CD4-positive, alpha-beta memory T cell (primary cell): ENCODE results near the gene PRKD1. TPM values are rescaled to one million over a fixed set of nuclear protein-coding genes. Genes with fewer than 3 reads are reported as not detected.

ENCODE experiments used
- CTCF ChIA-PET: fragments of 350-600 bp; sonication (Branson Sonifier 250); formaldehyde crosslinking; loops from one replicate; lab custom pipeline; 2021; ENCODE audit warnings: inconsistent platforms; ENCODE audit not compliant: partially characterized antibody; lab: Charles Lee
- POLR2A ChIA-PET: fragments of 350-600 bp; sonication (Branson Sonifier 250); formaldehyde crosslinking; loops from one replicate; lab custom pipeline; 2021; ENCODE audit not compliant: partially characterized antibody; lab: Charles Lee
- DNase-seq, 5 donors: peaks; one replicate each; pipeline versions ENCODE4 v3.0.0 to v3.0.0-alpha.2; 2020 to 2022; ENCODE audit warnings: mixed read lengths in 1 of 5
- H3K27ac ChIP-seq: one replicate; pipeline ENCODE4 v1.7.0; 2013; ENCODE audit warnings: low read depth, low read length
- H3K27me3 ChIP-seq: 2 replicates; pipeline ENCODE4 v1.7.0; 2013; ENCODE audit warnings: mild to moderate bottlenecking, low read length, moderate library complexity; ENCODE audit not compliant: insufficient read depth
- H3K36me3 ChIP-seq: 2 replicates; pipeline ENCODE4 v1.7.0; 2013; ENCODE audit warnings: mild to moderate bottlenecking, low read length, moderate library complexity; ENCODE audit not compliant: insufficient read depth
- H3K4me1 ChIP-seq: 2 replicates; pipeline ENCODE4 v1.7.0; 2013; ENCODE audit warnings: mild to moderate bottlenecking, low read length, moderate library complexity; ENCODE audit not compliant: insufficient read depth
- H3K4me3 ChIP-seq, 2 donors: one replicate each; pipeline ENCODE4 v1.7.0; 2013; ENCODE audit warnings: low read length in 2 of 2, mild to moderate bottlenecking in 1 of 2
- H3K9me3 ChIP-seq, 2 donors: one replicate each; pipeline ENCODE4 v1.7.0; 2013; ENCODE audit warnings: low read length in 2 of 2, control low read depth in 1 of 2; ENCODE audit not compliant: control insufficient read depth in 1 of 2
- H3K27ac Mint-ChIP-seq, 7 donors: one replicate each; pipeline ENCODE4 v1.8.0; 2020 to 2021; ENCODE audit warnings: mixed read lengths in 7 of 7, mild to moderate bottlenecking in 6 of 7, inconsistent platforms in 3 of 7, moderate library complexity in 3 of 7
- H3K27me3 Mint-ChIP-seq, 2 donors: one replicate each; pipeline ENCODE4 v1.8.0; 2020 to 2021; ENCODE audit warnings: mixed read lengths in 2 of 2
- H3K36me3 Mint-ChIP-seq, 2 donors: one replicate each; pipeline ENCODE4 v1.8.0; 2020 to 2021; ENCODE audit warnings: mixed read lengths in 2 of 2, inconsistent platforms in 1 of 2, mild to moderate bottlenecking in 1 of 2
- H3K4me1 Mint-ChIP-seq, 4 donors: one replicate each; pipeline ENCODE4 v1.8.0; 2020 to 2021; ENCODE audit warnings: mixed read lengths in 4 of 4, mild to moderate bottlenecking in 1 of 4
- H3K4me3 Mint-ChIP-seq, 8 donors: one replicate each; pipeline ENCODE4 v1.8.0; 2020 to 2021; ENCODE audit warnings: mixed read lengths in 8 of 8, mild to moderate bottlenecking in 7 of 8, moderate library complexity in 6 of 8, inconsistent platforms in 3 of 8
- H3K9me3 Mint-ChIP-seq, 8 donors: one replicate each; pipeline ENCODE4 v1.8.0; 2020 to 2021; ENCODE audit warnings: mixed read lengths in 8 of 8, mild to moderate bottlenecking in 5 of 8, inconsistent platforms in 3 of 8, moderate library complexity in 1 of 8
- intact Hi-C: fragments of 100-400 bp; cut with micrococcal nuclease; formaldehyde crosslinking; loops from one replicate; pipeline ENCODE4 v1.15.1; 2023
- polyA plus RNA-seq, 2 donors: library from polyadenylated mRNA; unstranded; fragments of 300-500 nt; fragmentation: Illumina TruSeq; gene quantifications; one replicate each; pipeline ENCODE4 v1.2.3, GENCODE V29; 2021
- total RNA-seq, 2 experiments: library from RNA; stranded (reverse); gene quantifications; one replicate each; pipeline ENCODE4 v1.2.3, GENCODE V29; 2021

Gene PRKD1
- total and polyA plus RNA-seq, 4 experiments from 2014 or later, result not detected

GRCh38 chr14:29648045-29648444, 279.6 kb downstream of the PRKD1 start:
- Histone ChIP-seq H3K27ac (no peak overlapping the region), H3K27me3 (no peaks in the 10 kb centered on the region), H3K9me3 (peaks cover 0 to 21% of the 10 kb centered on the region in 2 donors), H3K4me3 (no peak overlapping the region), H3K36me3 (no peaks in the 10 kb centered on the region), H3K4me1 (no peaks in the 10 kb centered on the region)
- ChIA-PET CTCF (interaction anchor here (1.1 kb wide), 1 partner anchor 9 kb away, joined by 3 read pairs; no protein-coding TSS in a partner anchor), POLR2A (no interaction called here)
- Mint-ChIP-seq H3K27ac (no peak overlapping the region), H3K9me3 (peaks cover 0 to 49% (median 32%) of the 10 kb centered on the region in 8 donors), H3K4me1 (no peaks in the 10 kb centered on the region), H3K4me3 (no peak overlapping the region), H3K36me3 (no peaks in the 10 kb centered on the region), H3K27me3 (no peaks in the 10 kb centered on the region)
- intact Hi-C loops, result no loop called here
- no peak for DNase-seq

- CTCF ChIA-PET, result no interaction called here
- H3K9me3 ChIP-seq, result peaks cover 0 to 16% of the 10 kb centered on the region in 2 donors
- Mint-ChIP-seq H3K36me3 (no peaks in the 10 kb centered on the region), H3K27me3 (no peaks in the 10 kb centered on the region), H3K4me1 (no peaks in the 10 kb centered on the region), H3K9me3 (peaks cover 0 to 39% (median 31%) of the 10 kb centered on the region in 8 donors), H3K4me3 (no peak overlapping the region), H3K27ac (no peak overlapping the region)
- no peaks in the 10 kb centered on the region for H3K4me1 ChIP-seq
- H3K4me3 ChIP-seq, result no peak overlapping the region
- H3K27me3 ChIP-seq, result no peaks in the 10 kb centered on the region
- no peak for DNase-seq
- intact Hi-C loops, result no loop called here
- no peaks in the 10 kb centered on the region for H3K36me3 ChIP-seq
- no peak overlapping the region for H3K27ac ChIP-seq
- POLR2A ChIA-PET, result no interaction called here
Measured at GRCh38 chr14:29645117-29645516, 282.5 kb downstream of the PRKD1 start.

- Mint-ChIP-seq H3K9me3 (peaks cover 0 to 29% (median 19%) of the 10 kb centered on the region in 8 donors), H3K27ac (no peak overlapping the region), H3K4me1 (no peaks in the 10 kb centered on the region), H3K36me3 (no peaks in the 10 kb centered on the region), H3K4me3 (no peak overlapping the region), H3K27me3 (no peaks in the 10 kb centered on the region)
- H3K27ac ChIP-seq, result no peak overlapping the region
- intact Hi-C loops, result no loop called here
- no peaks in the 10 kb centered on the region for H3K27me3 ChIP-seq
- no peak overlapping the region for H3K4me3 ChIP-seq
- ChIA-PET POLR2A (no interaction called here), CTCF (no interaction called here)
- H3K4me1 ChIP-seq, result no peaks in the 10 kb centered on the region
- no peaks in the 10 kb centered on the region for H3K36me3 ChIP-seq
- no peak for DNase-seq
- H3K9me3 ChIP-seq, result peaks cover 0 to 16% of the 10 kb centered on the region in 2 donors
Measured at GRCh38 chr14:29643433-29644211, 284.0 kb downstream of the PRKD1 start.

GRCh38 chr14:29637411-29637810, 290.2 kb downstream of the PRKD1 start:
- ChIA-PET POLR2A (no interaction called here), CTCF (no interaction called here)
- H3K4me1 ChIP-seq, result no peaks in the 10 kb centered on the region
- no peak overlapping the region for H3K4me3 ChIP-seq
- Mint-ChIP-seq H3K4me3 (no peak overlapping the region), H3K27ac (no peak overlapping the region), H3K27me3 (no peaks in the 10 kb centered on the region), H3K4me1 (no peaks in the 10 kb centered on the region), H3K36me3 (no peaks in the 10 kb centered on the region), H3K9me3 (peaks cover 0 to 17% (median 6%) of the 10 kb centered on the region in 8 donors)
- H3K9me3 ChIP-seq, result peaks cover 0 to 4% of the 10 kb centered on the region in 2 donors
- no peak for DNase-seq
- H3K27ac ChIP-seq, result no peak overlapping the region
- H3K36me3 ChIP-seq, result no peaks in the 10 kb centered on the region
- H3K27me3 ChIP-seq, result no peaks in the 10 kb centered on the region
- intact Hi-C loops, result no loop called here

- H3K9me3 ChIP-seq, result peaks cover 0 to 4% of the 10 kb centered on the region in 2 donors
- peak overlapping the region in 1 of 7 donors; percentile 78 for H3K27ac Mint-ChIP-seq
- ChIA-PET POLR2A (no interaction called here), CTCF (no interaction called here)
- no peak overlapping the region for H3K4me3 Mint-ChIP-seq
- no peaks in the 10 kb centered on the region for H3K36me3 Mint-ChIP-seq
- DNase-seq, result no peak
- intact Hi-C loops, result no loop called here
- peaks cover 0 to 17% (median 6%) of the 10 kb centered on the region in 8 donors for H3K9me3 Mint-ChIP-seq
- H3K27ac ChIP-seq, result no peak overlapping the region
- H3K4me3 ChIP-seq, result no peak overlapping the region
- H3K36me3 ChIP-seq, result no peaks in the 10 kb centered on the region
- H3K27me3 ChIP-seq, result no peaks in the 10 kb centered on the region
- no peaks in the 10 kb centered on the region for H3K4me1 Mint-ChIP-seq
- H3K4me1 ChIP-seq, result no peaks in the 10 kb centered on the region
- no peaks in the 10 kb centered on the region for H3K27me3 Mint-ChIP-seq
Measured at GRCh38 chr14:29636870-29637269, 290.8 kb downstream of the PRKD1 start.

- Histone ChIP-seq H3K27ac (no peak overlapping the region), H3K4me1 (no peaks in the 10 kb centered on the region), H3K9me3 (peaks cover 0 to 4% of the 10 kb centered on the region in 2 donors), H3K4me3 (no peak overlapping the region), H3K36me3 (no peaks in the 10 kb centered on the region), H3K27me3 (no peaks in the 10 kb centered on the region)
- Mint-ChIP-seq H3K4me3 (no peak overlapping the region), H3K4me1 (no peaks in the 10 kb centered on the region), H3K36me3 (no peaks in the 10 kb centered on the region), H3K9me3 (peaks cover 0 to 16% (median 8%) of the 10 kb centered on the region in 8 donors), H3K27me3 (no peaks in the 10 kb centered on the region), H3K27ac (no peak overlapping the region)
- POLR2A ChIA-PET, result no interaction called here
- intact Hi-C loops, result no loop called here
- CTCF ChIA-PET, result no interaction called here
- no peak for DNase-seq
Measured at GRCh38 chr14:29630566-29631160, 297.0 kb downstream of the PRKD1 start.

GRCh38 chr14:29629839-29630238, 297.8 kb downstream of the PRKD1 start:
- Mint-ChIP-seq H3K4me3 (peak overlapping the region in 1 of 8 donors; percentile 32), H3K9me3 (peaks cover 0 to 15% (median 8%) of the 10 kb centered on the region in 8 donors), H3K36me3 (no peaks in the 10 kb centered on the region), H3K4me1 (no peaks in the 10 kb centered on the region), H3K27ac (peak overlapping the region in 1 of 7 donors; percentile 10), H3K27me3 (no peaks in the 10 kb centered on the region)
- intact Hi-C loops, result no loop called here
- no peak for DNase-seq
- Histone ChIP-seq H3K36me3 (no peaks in the 10 kb centered on the region), H3K4me1 (no peaks in the 10 kb centered on the region), H3K27me3 (no peaks in the 10 kb centered on the region), H3K9me3 (peaks cover 0 to 4% of the 10 kb centered on the region in 2 donors), H3K27ac (no peak overlapping the region), H3K4me3 (no peak overlapping the region)
- POLR2A ChIA-PET, result no interaction called here
- CTCF ChIA-PET, result no interaction called here
